GM19025 (cell line): ENCODE measurements around the gene GMNC.

ENCODE experiments used
- ATAC-seq: cut with Tn5 transposase; IDR thresholded peaks from one replicate; pipeline ENCODE4 v1.9.1; 2021; ENCODE audit warnings: mild to moderate bottlenecking, low read depth, moderate library complexity; ENCODE audit not compliant: unreplicated experiment

The GMNC gene

GRCh38 chr3:190853464-190853863 lies 9.0 kb downstream of the GMNC start:
- ATAC-seq, result no peak

- ATAC-seq, result no peak
Measured at GRCh38 chr3:190849607-190850006, 12.9 kb downstream of the GMNC start.

- no peak for ATAC-seq
Measured at GRCh38 chr3:190848870-190849269, 13.6 kb downstream of the GMNC start.

- ATAC-seq, result no peak
Measured at GRCh38 chr3:190847436-190847835, 15.1 kb downstream of the GMNC start.

GRCh38 chr3:190840146-190840545 lies 22.3 kb downstream of the GMNC start:
- ATAC-seq, result no peak

GRCh38 chr3:190831225-190831624 lies 31.3 kb downstream of the GMNC start:
- no peak for ATAC-seq

- no peak for ATAC-seq
Measured at GRCh38 chr3:190830031-190830430, 32.5 kb downstream of the GMNC start.

GRCh38 chr3:190826018-190826417 lies 36.5 kb downstream of the GMNC start:
- no peak for ATAC-seq

- ATAC-seq, result no peak
Measured at GRCh38 chr3:190825386-190826016, 37.0 kb downstream of the GMNC start.

- ATAC-seq, result no peak
Measured at GRCh38 chr3:190811775-190812480, 50.6 kb downstream of the GMNC start.

GRCh38 chr3:190810957-190811356 lies 51.5 kb downstream of the GMNC start:
- ATAC-seq, result no peak

GRCh38 chr3:190809351-190809750 lies 53.1 kb downstream of the GMNC start:
- ATAC-seq, result no peak

GRCh38 chr3:190807719-190808375 lies 54.6 kb downstream of the GMNC start:
- no peak for ATAC-seq
